HG03457 (cell line): ENCODE measurements around the gene ZHX3.
A peak's percentile ranks its signal among the peaks of the same experiment; 100 is the strongest.

Experiments
- ATAC-seq: cut with Tn5 transposase; IDR thresholded peaks from one replicate; pipeline ENCODE4 v1.9.1; 2021; ENCODE audit warnings: moderate number of reproducible peaks; ENCODE audit not compliant: unreplicated experiment

The ZHX3 gene, protein sequence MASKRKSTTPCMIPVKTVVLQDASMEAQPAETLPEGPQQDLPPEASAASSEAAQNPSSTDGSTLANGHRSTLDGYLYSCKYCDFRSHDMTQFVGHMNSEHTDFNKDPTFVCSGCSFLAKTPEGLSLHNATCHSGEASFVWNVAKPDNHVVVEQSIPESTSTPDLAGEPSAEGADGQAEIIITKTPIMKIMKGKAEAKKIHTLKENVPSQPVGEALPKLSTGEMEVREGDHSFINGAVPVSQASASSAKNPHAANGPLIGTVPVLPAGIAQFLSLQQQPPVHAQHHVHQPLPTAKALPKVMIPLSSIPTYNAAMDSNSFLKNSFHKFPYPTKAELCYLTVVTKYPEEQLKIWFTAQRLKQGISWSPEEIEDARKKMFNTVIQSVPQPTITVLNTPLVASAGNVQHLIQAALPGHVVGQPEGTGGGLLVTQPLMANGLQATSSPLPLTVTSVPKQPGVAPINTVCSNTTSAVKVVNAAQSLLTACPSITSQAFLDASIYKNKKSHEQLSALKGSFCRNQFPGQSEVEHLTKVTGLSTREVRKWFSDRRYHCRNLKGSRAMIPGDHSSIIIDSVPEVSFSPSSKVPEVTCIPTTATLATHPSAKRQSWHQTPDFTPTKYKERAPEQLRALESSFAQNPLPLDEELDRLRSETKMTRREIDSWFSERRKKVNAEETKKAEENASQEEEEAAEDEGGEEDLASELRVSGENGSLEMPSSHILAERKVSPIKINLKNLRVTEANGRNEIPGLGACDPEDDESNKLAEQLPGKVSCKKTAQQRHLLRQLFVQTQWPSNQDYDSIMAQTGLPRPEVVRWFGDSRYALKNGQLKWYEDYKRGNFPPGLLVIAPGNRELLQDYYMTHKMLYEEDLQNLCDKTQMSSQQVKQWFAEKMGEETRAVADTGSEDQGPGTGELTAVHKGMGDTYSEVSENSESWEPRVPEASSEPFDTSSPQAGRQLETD

DNA sequence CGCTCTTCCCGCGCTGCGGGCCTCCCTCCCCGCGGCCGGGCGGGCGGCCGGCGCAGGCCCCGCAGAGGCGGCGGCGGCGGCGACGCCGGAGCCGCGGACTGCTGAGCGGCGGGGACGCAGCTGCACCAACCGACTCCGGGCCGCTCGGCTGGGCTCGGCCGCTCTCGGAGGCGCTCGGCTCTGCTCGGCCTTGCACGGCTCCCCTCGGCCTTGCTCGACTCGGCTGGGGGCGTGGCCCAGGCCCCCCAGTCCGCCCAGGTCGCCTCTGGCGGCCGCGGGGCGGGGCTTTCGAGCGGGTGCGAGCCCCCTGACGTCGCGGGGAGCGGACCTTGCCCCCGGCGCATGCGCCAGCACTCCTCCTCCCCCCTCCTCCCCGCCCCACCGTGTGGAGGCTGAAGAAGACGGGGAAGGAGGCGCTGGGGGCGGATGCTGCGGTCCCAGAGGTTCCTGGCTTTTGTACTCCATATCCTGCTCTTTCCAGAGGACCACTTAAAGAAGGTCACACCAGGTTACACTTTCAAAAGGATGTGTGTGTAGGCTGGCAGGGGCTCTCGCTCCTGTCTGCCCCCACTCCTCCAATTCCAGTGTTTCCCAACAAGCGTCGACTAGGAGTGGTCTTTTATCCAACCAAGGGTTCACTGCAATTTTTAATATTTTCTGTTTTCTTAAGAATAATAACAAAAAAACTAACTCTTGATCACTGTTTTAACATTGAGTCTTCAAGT lies at the start of gene ZHX3:
TSS of gene ZHX3 (minus strand) at position 186 of the 725 bp plus-strand sequence. CDS start 112,815 bp downstream, outside the sequence.
- ATAC-seq: peak; percentile 93

DNA sequence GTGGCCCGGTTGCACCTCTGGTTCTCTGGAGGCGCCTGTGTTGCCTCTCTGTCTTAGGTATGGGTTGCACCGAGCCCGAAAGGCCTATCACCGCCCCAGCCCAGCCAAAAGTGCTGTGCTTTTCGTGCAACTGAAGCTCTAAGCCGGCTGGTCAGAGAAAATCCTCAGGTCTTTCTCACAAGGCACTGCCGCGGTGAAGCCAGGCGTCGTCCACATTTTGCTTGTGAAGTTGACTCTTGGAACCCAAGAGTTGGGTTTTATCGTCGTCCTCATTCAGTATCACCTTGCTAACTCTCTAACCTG lies 49.8 kb upstream of the ZHX3 start:
- ATAC-seq: no peak

DNA sequence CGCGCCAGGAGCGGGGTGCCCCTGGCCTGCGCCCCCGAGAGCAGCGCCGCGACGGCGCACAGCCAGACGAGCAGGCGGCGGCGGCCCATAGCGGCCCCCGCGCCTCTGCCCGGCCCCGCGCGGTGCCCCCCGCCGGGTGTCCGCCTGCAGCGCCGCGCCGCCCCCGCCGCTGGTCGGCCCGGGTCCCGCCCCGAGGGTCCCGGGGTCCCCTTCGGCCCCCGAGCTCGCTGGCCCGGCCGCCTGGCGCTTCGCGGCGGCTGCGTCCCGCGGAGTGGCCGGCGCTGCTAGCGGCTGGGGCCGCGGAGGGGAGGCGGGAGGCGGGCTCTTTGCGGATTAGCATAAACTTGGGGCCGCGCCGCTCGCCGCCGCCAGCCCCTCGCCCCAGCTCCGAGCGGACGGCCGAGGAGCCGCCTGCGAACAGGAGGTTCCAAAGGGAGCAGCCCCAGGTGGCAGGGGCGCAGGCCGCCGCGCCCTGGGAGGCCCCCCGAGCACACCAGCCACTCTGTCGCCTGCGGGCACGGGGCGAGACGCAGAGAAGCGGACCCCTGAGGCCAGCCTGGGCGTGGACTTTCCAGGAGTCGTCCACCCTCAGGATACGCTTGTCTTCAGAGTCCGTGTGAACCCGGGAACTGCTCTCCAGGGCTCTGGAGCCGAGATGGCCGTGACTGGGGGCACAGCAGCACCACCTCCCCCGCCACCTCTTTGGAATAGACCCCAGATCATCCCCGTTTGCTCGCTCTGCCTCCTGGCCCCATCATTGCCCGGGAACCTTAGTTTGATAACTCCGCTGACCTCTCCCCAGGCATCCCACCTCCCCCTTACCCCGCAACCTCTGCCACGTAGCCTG lies 49.2 kb upstream of the ZHX3 start, which contains the start of gene EMILIN3:
TSS of gene EMILIN3 (minus strand) at position 273 of the 847 bp plus-strand sequence. CDS start at position 89, 184 bp downstream.
- no peak for ATAC-seq

GRCh38 chr20:41365777-41366545 lies 48.4 kb upstream of the ZHX3 start:
- ATAC-seq: no peak

- no peak for ATAC-seq
Measured at GRCh38 chr20:41364967-41365765, 47.6 kb upstream of the ZHX3 start.

- no peak for ATAC-seq
Measured at GRCh38 chr20:41364236-41364855, 46.8 kb upstream of the ZHX3 start.

- ATAC-seq: no peak
Measured at GRCh38 chr20:41363601-41364000, 46.1 kb upstream of the ZHX3 start.

DNA sequence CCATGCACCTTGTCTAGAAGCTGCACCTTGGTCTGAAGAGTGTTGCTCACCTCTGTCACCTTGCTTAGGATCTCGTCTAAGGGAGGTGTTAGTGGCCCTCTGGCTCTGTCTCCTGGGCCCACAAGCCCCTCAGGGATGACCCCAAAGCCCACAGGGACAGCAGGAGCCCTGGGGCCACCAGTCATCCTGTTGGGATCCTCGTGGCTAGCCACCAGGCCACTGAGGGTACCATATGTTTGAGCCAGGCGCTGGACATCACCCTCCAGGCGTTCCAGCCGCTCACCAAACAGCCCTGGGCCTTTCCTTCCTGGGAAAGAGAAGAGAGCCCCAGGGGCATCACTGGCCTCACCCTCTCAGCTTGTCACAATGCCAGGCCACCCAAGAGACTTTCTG lies 45.2 kb upstream of the ZHX3 start:
- ATAC-seq: no peak

DNA sequence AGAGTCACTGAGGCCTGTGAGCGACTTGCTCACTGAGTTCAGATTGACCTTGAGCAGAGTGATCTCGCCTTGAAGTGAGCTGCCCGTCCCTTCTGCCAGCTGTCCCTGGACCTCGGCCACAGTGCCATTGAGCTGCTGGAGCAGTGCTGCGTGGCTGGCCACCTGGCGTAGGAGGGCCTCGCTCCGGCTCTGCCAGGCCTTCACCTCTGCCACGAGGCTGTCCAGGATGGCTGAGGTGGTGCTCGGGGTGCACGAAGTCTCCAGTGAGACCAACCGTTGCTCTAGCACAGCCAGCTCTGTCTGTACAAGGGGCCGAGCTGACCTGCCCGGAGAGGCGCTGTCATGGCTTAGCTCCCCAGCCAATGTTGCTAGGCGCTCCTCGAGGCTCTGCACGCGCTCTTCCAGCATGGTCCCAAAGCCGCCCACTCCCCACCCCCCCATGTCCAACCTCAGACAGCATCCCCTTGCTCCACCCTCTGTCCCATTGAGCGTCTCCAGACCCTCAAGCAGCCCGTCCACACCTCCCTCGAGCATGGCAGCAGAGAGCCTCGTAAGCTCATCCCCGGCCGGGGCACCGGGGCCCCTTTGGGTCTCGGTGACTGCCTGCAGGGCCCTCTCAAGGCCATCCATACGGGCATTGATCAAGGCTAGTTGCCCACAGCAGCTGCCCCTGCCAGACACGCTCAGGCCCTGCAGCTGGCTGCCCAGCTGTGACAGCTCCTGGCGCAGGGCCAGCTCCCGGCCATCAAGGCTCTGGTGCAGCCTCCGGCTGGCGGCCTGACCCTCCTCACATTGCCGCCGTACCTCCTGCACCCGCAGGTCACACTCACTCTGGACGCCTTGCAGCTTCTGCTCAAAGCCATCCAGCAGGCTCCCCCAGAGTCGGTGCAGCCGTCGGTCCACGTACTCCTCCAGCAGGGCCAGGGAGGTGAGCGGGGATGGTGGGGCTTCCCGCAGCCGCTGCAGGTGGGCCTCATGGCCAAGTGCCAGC lies 44.5 kb upstream of the ZHX3 start:
- no peak for ATAC-seq

DNA sequence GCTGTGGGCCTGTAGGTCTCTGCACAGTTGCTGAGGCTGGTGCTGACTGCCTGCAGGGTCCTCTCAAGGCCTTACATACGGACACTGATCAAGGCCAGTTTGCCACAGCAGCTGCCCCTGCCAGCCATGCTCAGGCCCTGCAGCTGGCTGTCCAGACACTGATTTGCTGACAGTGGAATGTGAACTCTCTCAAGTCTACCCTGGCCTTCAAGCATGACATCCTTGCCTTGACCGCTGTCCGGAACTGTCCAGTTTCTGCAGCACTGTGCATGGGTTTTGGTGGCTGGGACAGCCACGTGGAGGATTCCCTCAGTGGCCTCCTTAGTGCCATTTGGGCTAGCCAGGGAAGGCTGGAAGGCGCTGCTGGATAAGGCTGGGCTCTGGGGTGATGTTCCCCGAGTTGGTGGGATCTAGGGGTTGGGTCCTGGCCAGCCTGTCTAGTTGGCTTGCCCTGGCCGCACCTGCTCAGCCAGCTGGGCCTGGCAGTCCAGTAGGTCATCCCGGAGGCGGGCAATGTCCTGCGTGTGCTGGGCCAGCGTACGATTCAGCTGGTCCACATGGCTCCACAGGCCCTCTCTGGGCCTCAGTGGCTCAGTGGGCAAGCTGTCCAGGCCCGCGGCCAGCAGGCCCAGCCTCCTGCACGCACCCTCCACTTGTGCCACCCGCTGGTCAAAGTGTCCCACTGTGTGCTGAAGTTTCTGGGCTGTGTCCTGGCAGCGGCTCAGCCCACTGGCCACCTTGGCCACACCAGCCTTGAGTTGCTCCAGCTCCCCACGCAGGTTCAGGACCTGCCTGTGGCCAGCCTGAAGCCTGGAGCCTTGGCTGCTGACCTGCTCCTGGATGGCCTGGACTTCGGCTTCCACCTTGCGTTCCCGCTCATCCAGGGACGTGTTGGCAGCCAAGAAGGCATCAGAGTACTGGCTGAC lies 43.6 kb upstream of the ZHX3 start:
- no peak for ATAC-seq

DNA sequence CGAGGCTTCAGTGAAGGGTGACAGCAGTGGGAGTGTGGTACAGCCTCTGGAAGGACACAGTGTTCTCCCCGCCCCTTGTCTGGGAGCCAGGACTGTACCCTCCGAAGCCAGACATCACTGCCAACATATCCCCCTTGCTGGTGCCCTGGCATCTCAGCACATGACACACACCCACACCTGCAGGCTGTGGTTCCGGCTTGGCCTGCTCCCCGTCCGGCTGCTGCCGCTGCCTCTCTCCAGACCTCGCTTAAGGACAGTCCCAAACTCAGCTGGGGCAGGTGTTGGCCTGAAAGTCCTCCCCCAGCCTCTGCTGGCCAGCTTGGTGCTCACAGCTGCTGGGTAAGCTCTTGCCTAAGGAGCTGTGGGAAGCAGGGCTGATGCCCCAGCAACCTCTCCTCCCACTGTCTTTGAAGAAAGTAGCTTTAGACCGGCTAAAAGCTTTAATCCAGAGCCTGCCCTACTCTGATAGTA lies 42.0 kb upstream of the ZHX3 start:
- no peak for ATAC-seq

GRCh38 chr20:41358717-41359116 lies 41.2 kb upstream of the ZHX3 start:
- no peak for ATAC-seq

DNA sequence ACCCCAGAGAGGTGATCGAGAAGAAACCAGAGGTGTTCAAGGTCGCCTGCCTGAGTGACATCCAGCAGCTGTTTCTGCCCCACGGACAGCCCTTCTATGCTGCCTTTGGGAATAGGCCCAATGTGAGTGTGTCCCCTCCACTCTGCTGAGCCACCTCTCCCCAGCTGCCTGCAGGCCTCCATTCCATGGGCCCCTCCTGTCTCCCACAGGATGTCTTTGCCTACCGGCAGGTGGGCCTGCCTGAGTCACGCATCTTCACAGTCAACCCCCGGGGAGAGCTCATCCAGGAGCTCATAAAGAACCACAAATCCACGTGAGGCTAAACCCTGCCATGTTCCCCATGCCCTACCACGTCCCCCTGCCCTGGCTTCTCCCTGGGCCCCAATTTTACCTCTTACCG lies 40.7 kb upstream of the ZHX3 start:
- ATAC-seq: no peak

DNA sequence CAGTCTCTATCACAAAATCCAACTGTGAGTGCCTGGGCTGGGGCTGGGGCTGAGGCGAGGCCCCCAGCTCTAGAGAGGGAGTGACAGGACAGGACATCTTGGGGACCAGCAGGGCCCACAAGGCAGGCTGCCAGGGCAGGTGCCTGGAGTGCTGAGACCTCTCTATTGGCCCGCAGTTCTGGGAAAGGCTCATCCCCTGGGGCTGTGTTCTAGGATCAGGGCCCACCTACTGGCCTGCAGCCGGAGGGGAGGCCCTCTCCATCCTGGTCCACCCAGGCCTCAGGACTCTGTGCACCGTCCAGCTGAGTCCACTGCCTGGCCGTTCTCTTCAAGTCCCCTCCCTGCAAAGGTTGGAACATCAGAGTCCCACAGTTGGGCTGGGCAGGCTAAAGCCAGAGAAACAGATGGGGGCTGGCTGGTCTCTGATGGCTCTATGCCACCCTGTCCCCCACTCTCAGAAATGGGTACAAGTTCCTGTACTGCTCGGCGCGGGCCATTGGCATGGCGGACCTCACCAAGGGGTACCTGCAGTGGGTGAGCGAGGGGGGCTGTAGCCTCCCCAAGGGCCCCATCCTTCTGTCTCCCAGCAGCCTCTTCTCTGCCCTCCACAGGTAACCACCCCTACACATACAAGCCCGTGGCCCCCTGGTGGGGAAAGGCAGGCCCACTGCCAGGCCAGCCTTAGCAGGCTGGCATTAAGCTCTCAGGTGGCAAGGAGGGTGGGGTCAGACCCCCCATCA lies 40.1 kb upstream of the ZHX3 start:
- no peak for ATAC-seq

DNA sequence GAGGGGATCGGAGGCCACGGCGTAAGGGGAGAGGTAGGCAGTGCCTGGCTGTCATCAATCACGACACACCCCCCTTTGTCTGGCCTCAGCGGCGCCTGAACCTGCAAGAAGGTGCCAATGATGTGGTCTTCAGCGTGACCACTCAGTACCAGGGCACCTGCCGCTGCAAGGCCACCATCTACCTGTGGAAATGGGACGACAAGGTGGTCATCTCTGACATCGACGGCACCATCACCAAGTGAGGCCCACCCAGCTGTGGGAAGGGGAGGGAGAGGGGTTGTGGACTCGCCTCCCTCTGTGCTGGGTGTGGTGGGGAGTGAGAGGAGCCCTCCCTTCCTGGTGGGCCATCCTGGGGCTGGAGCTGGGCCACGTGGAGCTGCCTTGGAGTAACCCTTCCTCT lies 39.4 kb upstream of the ZHX3 start:
- ATAC-seq: no peak
